GM19438 (cell line): ENCODE results near the gene NCAM1.

ENCODE experiments used
- ATAC-seq: cut with Tn5 transposase; IDR thresholded peaks from one replicate; pipeline ENCODE4 v1.9.1; 2021; ENCODE audit warnings: low read depth; ENCODE audit not compliant: unreplicated experiment

Gene NCAM1

GRCh38 chr11:112967082-112967481 lies 5.9 kb downstream of the NCAM1 start:
- no peak for ATAC-seq

GRCh38 chr11:112968941-112969713 lies 7.9 kb downstream of the NCAM1 start:
- ATAC-seq: no peak

GRCh38 chr11:112971195-112971594 lies 10.0 kb downstream of the NCAM1 start:
- no peak for ATAC-seq

- ATAC-seq: no peak
These were observed 10.6 kb downstream of the NCAM1 start for GRCh38 chr11:112971827-112972226.

GRCh38 chr11:112972399-112973145 lies 11.4 kb downstream of the NCAM1 start:
- ATAC-seq: no peak

GRCh38 chr11:112975051-112975450 lies 13.8 kb downstream of the NCAM1 start:
- no peak for ATAC-seq

- ATAC-seq: no peak
These were observed 14.3 kb downstream of the NCAM1 start for GRCh38 chr11:112975493-112975892.

GRCh38 chr11:112977755-112978154 lies 16.5 kb downstream of the NCAM1 start:
- ATAC-seq: no peak

- no peak for ATAC-seq
These were observed 22.7 kb downstream of the NCAM1 start for GRCh38 chr11:112983887-112984286.

- no peak for ATAC-seq
These were observed 28.0 kb downstream of the NCAM1 start for GRCh38 chr11:112989198-112989597.

GRCh38 chr11:112993808-112994207 lies 32.6 kb downstream of the NCAM1 start:
- no peak for ATAC-seq

GRCh38 chr11:112995423-112996090 lies 34.3 kb downstream of the NCAM1 start:
- no peak for ATAC-seq

- no peak for ATAC-seq
These were observed 35.8 kb downstream of the NCAM1 start for GRCh38 chr11:112996994-112997393.

- no peak for ATAC-seq
These were observed 36.7 kb downstream of the NCAM1 start for GRCh38 chr11:112997857-112998466.

GRCh38 chr11:112999520-112999919 lies 38.3 kb downstream of the NCAM1 start:
- no peak for ATAC-seq

GRCh38 chr11:113001709-113002108 lies 40.5 kb downstream of the NCAM1 start:
- ATAC-seq: no peak

- no peak for ATAC-seq
These were observed 45.8 kb downstream of the NCAM1 start for GRCh38 chr11:113006896-113007445.

- ATAC-seq: no peak
These were observed 53.3 kb downstream of the NCAM1 start for GRCh38 chr11:113014262-113015097.

- ATAC-seq: no peak
These were observed 53.9 kb downstream of the NCAM1 start for GRCh38 chr11:113015098-113015455.

- no peak for ATAC-seq
These were observed 55.7 kb downstream of the NCAM1 start for GRCh38 chr11:113016905-113017304.
